IPS DF 6.9 (cell line): ENCODE measurements around the gene TDRD12.
"Not testable (repeated sequence)": the region's sequence is repeated elsewhere in the genome, so short reads cannot be mapped to it uniquely, and the experiment has no call there.

Source experiments
- DNase-seq: peaks from one replicate; pipeline ENCODE4 v3.0.0-alpha.2; 2013; ENCODE audit warnings: low read depth, low spot score
- H3K27ac ChIP-seq: one replicate; pipeline ENCODE4 v1.5.1; 2013; ENCODE audit warnings: low read length, control low read depth
- H3K27me3 ChIP-seq: 2 replicates; pipeline ENCODE4 v1.6.1; 2013; ENCODE audit warnings: mild to moderate bottlenecking, low read length; ENCODE audit not compliant: control insufficient read depth, insufficient read depth
- H3K36me3 ChIP-seq: 2 replicates; pipeline ENCODE4 v1.6.1; 2013; ENCODE audit warnings: low read length; ENCODE audit not compliant: control insufficient read depth, insufficient read depth
- H3K4me1 ChIP-seq: 2 replicates; pipeline ENCODE4 v1.6.1; 2013; ENCODE audit warnings: low read length; ENCODE audit not compliant: control insufficient read depth, insufficient read depth
- H3K4me3 ChIP-seq: 2 replicates; pipeline ENCODE4 v1.5.1; 2013; ENCODE audit warnings: mild to moderate bottlenecking, low read length
- H3K9me3 ChIP-seq: 2 replicates; pipeline ENCODE4 v1.6.1; 2013; ENCODE audit warnings: low read length, inconsistent platforms; ENCODE audit not compliant: control insufficient read depth, insufficient read depth
- WGBS: extraction: QIAGEN DNeasy Blood & Tissue Kit; methylation state at CpG from one replicate; pipeline ENCODE4 v1.1.7; 2013; ENCODE audit warnings: mixed read lengths, missing lambda C conversion rate; ENCODE audit not compliant: insufficient read length, insufficient coverage; 5-methylcytosine and 5-hydroxymethylcytosine counted together

TDRD12 gene

DNA sequence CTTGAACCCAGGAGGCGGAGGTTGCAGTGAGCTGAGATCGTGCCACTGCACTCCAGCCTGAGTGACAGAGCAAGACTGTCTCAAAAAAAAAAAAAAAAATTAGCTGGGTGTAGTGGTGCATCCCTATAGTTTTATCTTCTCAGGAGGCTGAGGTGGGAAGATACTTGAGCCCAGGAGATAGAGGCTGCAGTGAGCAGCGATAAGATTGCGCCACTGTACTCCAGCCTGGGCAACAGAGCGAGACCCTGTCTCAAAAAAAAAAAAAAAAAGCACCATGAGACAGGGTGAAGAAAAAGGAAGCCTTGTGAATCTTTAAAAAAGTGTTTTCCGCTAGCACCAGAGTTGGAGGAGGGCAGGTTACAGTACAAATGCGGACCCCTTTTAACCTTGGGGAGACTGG lies 3.4 kb upstream of the TDRD12 start:
- H3K27ac ChIP-seq, H3K4me1 ChIP-seq, H3K27me3 ChIP-seq, H3K9me3 ChIP-seq, DNase-seq, H3K4me3 ChIP-seq, H3K36me3 ChIP-seq: not testable (repeated sequence)
- WGBS = no CpG with 5 or more reads among the region's 7 CpGs

GRCh38 chr19:32717496-32717895 lies 2.1 kb upstream of the TDRD12 start:
- no peak overlapping the region for H3K4me3 ChIP-seq
- WGBS = no CpG with 5 or more reads among the region's 5 CpGs
- H3K27ac ChIP-seq = no peak overlapping the region
- H3K4me1 ChIP-seq = peaks cover 2% of the 10 kb centered on the region; the same call in 1 of the 2 replicates
- H3K36me3 ChIP-seq = no peaks in the 10 kb centered on the region
- no peaks in the 10 kb centered on the region for H3K27me3 ChIP-seq
- H3K9me3 ChIP-seq = no peaks in the 10 kb centered on the region
- no peak for DNase-seq

GRCh38 chr19:32718286-32718685 lies 1.3 kb upstream of the TDRD12 start:
- no CpG with 5 or more reads among the region's 7 CpGs for WGBS
- no peak overlapping the region for H3K27ac ChIP-seq

DNA sequence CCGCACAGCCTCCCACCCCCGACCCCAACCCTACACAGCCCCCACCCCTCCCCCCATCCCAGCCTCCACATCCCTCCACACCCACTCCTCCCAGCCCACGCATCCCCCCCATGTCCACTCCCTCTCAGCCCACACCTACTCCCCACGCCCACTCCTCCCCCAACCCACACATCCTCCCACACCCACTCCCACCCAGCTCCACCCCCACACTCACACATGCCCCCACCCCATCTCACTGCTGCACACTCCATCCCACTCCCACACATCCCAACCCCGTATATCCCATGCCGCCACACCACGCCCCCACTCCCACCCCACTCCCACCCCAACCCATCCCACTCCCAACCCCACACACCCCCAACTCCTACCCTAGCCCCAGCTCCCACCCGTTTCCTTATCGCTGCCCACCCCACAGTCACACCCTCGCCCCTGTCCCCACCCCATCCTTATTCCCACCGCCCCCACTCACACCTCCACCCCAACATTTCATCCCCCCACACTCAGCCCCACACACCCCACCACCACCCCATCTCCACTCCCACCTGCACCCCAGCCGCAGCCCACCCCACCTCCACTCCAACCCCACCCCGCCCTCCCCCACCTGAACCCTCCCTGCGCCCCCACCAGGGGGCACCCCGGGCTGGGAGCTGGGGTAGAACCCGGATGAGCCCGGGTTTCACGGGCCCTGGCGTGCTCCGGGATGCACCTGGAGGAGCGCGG lies 809 bp downstream of the TDRD12 start:
- no peak overlapping the region for H3K4me3 ChIP-seq
- H3K9me3 ChIP-seq = no peaks in the 10 kb centered on the region
- no peaks in the 10 kb centered on the region for H3K27me3 ChIP-seq
- no peaks in the 10 kb centered on the region for H3K36me3 ChIP-seq
- no peak overlapping the region for H3K27ac ChIP-seq
- DNase-seq = no peak
- WGBS = no CpG with 5 or more reads among the region's 22 CpGs
- peaks cover 2% of the 10 kb centered on the region; the same call in 1 of the 2 replicates for H3K4me1 ChIP-seq

More at GRCh38 chr19:32718286-32718685, 1.3 kb upstream of the TDRD12 start:
- Histone ChIP-seq H3K4me1 (peaks cover 2% of the 10 kb centered on the region; the same call in 1 of the 2 replicates), H3K27me3 (no peaks in the 10 kb centered on the region), H3K36me3 (no peaks in the 10 kb centered on the region), H3K9me3 (no peaks in the 10 kb centered on the region), H3K4me3 (no peak overlapping the region)
- DNase-seq = no peak

DNA sequence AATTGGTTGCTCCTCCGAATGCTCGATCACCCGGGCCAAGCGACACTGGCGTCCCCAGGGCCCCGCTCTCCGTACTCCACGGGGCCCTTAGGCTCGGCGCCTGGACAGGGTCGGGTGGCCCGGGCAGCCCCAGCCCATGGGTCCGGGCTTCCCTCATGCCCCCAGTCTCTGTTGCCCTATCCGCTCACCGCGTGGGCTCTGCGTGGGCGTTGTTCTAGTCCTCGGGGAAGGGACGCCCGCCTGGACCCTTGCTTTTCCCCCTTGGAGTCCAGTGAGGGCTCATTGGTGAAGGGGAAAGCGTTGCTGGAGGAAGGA lies 1.3 kb downstream of the TDRD12 start:
- Histone ChIP-seq H3K36me3 (no peaks in the 10 kb centered on the region), H3K4me3 (no peak overlapping the region), H3K9me3 (no peaks in the 10 kb centered on the region), H3K27ac (no peak overlapping the region), H3K4me1 (peaks cover 2% of the 10 kb centered on the region; the same call in 1 of the 2 replicates), H3K27me3 (no peaks in the 10 kb centered on the region)
- no peak for DNase-seq
- WGBS = no CpG with 5 or more reads among the region's 22 CpGs

GRCh38 chr19:32735936-32736335 lies 16.4 kb downstream of the TDRD12 start:
- Histone ChIP-seq H3K27me3 (no peaks in the 10 kb centered on the region), H3K9me3 (no peaks in the 10 kb centered on the region), H3K36me3 (no peaks in the 10 kb centered on the region), H3K27ac (no peak overlapping the region), H3K4me3 (no peak overlapping the region), H3K4me1 (no peaks in the 10 kb centered on the region)
- no peak for DNase-seq
- WGBS = no CpG with 5 or more reads among the region's 4 CpGs

DNA sequence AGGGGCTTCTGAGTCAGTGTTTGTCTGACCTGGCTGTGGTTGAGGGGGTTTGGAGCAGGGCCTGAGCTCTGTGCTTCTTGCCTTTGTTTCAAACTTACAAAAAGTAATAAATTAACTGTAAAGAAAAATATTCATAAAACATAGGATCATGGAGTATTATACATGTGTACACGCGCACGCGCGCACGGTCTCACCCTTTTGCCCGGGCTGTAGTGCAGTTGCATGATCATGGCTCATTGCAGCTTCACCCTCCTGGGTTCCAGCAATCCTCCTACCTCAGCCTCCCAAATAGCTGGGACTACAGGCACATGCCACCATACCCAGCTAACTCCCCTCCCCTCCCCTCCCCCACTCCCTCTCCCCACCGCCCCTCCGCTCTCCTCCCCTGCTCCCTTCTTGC lies 23.5 kb downstream of the TDRD12 start:
- H3K27me3 ChIP-seq = no peaks in the 10 kb centered on the region
- no peaks in the 10 kb centered on the region for H3K9me3 ChIP-seq
- DNase-seq = no peak
- no peak overlapping the region for H3K27ac ChIP-seq
- H3K36me3 ChIP-seq = no peaks in the 10 kb centered on the region
- no CpG with 5 or more reads among the region's 9 CpGs for WGBS
- H3K4me3 ChIP-seq = no peak overlapping the region
- H3K4me1 ChIP-seq = 0 out of 2 replicates have a peak, but pooled peaks cover 1% of the 10 kb centered on the region

GRCh38 chr19:32743447-32743846 lies 23.9 kb downstream of the TDRD12 start:
- Histone ChIP-seq H3K4me3 (no peak overlapping the region), H3K36me3 (no peaks in the 10 kb centered on the region), H3K27me3 (no peaks in the 10 kb centered on the region), H3K27ac (no peak overlapping the region), H3K9me3 (no peaks in the 10 kb centered on the region), H3K4me1 (peaks cover 1% of the 10 kb centered on the region; the same call in 1 of the 2 replicates)
- WGBS = no CpG with 5 or more reads among the region's 4 CpGs
- no peak for DNase-seq

GRCh38 chr19:32744555-32745325 lies 25.2 kb downstream of the TDRD12 start:
- Histone ChIP-seq H3K9me3 (no peaks in the 10 kb centered on the region), H3K4me1 (peaks cover 1% of the 10 kb centered on the region; the same call in 1 of the 2 replicates), H3K27me3 (no peaks in the 10 kb centered on the region), H3K4me3 (no peak overlapping the region), H3K36me3 (no peaks in the 10 kb centered on the region), H3K27ac (no peak overlapping the region)
- no peak for DNase-seq
- WGBS = no CpG with 5 or more reads among the region's 18 CpGs

DNA sequence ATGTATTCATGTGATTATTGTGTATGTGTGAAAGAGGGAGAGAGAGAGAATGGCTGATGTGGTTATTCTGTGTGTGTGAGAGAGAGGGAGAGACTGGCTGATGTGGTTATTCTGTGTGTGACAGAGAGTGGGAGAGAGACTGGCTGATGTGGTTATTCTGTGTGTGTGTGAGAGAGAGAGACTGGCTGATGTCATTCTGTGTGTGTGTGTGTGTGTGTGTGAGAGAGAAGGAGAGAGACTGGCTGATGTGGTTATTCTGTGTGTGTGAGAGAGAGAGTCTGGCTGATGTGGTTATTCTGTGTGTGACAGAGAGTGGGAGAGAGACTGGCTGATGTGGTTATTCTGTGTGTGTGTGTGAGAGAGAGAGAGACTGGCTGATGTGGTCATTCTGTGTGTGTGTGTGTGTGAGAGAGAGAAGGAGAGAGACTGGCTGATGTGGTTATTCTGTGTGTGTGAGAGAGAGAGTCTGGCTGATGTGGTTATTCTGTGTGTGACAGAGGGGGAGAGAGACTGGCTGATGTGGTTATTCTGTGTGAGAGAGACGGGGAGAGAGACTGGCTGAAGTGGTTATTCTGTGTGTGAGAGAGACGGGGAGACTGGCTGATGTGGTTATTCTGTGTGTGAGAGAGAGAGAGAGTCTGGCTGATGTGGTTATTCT lies 26.2 kb downstream of the TDRD12 start:
- no CpG with 5 or more reads among the region's 2 CpGs for WGBS
- not testable (repeated sequence) for H3K9me3 ChIP-seq, H3K27ac ChIP-seq, H3K27me3 ChIP-seq, H3K36me3 ChIP-seq, H3K4me1 ChIP-seq, DNase-seq, H3K4me3 ChIP-seq
